PC-3 (cell line): ENCODE results near the gene SEPTIN5. TPM values are rescaled to one million over a fixed set of nuclear protein-coding genes. Genes with fewer than 3 reads are reported as not detected.

Source experiments
- ATAC-seq: fragments of 200-7000 bp; cut with Tn5 transposase; 2 replicates; pipeline ENCODE4 v1.9.1; 2020; ENCODE audit warnings: mild to moderate bottlenecking, moderate library complexity
- BruUV-seq: library from RNA; stranded (reverse); fragments of 400-500 nt; replicated peaks from 2 replicates; lab custom pipeline; 2021; lab: Mats Ljungman, UMichigan
- CTCF ChIA-PET: fragments of 300-600 bp; sonication (Branson Sonifier 250); formaldehyde crosslinking; loops from one replicate; lab custom pipeline; 2022; ENCODE audit warnings: antibody characterized with exemption; lab: Charles Lee
- POLR2A ChIA-PET: fragments of 300-600 bp; sonication (Branson Sonifier 250); formaldehyde crosslinking; loops from one replicate; lab custom pipeline; 2022; ENCODE audit warnings: antibody characterized with exemption; ENCODE audit not compliant: unreplicated experiment; lab: Charles Lee
- DNase-seq: peaks from one replicate; pipeline ENCODE4 v3.0.0-alpha.2; 2015
- H2AFZ ChIP-seq: fragments of 300-600 bp; sonication (generic); 2 replicates; pipeline ENCODE4 v1.6.0; 2016; ENCODE audit warnings: antibody characterized with exemption, low read length
- H3F3A ChIP-seq: fragments of 300-600 bp; sonication (generic); one replicate; pipeline ENCODE4 v1.6.0; 2017; ENCODE audit warnings: antibody characterized with exemption, low read length, control low read depth, mild to moderate bottlenecking; ENCODE audit not compliant: unreplicated experiment
- H3K27ac ChIP-seq: fragments of 300-600 bp; sonication (generic); 2 replicates; pipeline ENCODE4 v1.5.1; 2016; ENCODE audit warnings: mild to moderate bottlenecking, low read length
- H3K27me3 ChIP-seq: fragments of 300-600 bp; sonication (generic); 2 replicates; pipeline ENCODE4 v1.6.1; 2016; ENCODE audit warnings: low read length, mixed read lengths
- H3K36me3 ChIP-seq: fragments of 300-600 bp; sonication (generic); 2 replicates; pipeline ENCODE4 v1.6.1; 2016; ENCODE audit warnings: low read depth, mixed run types, low read length, mixed read lengths
- H3K4me1 ChIP-seq: fragments of 300-600 bp; sonication (generic); 2 replicates; pipeline ENCODE4 v1.5.1; 2016; ENCODE audit warnings: low read length; ENCODE audit not compliant: insufficient read depth
- H3K4me2 ChIP-seq: fragments of 300-600 bp; sonication (generic); 2 replicates; pipeline ENCODE4 v1.6.0; 2016; ENCODE audit warnings: low read length
- H3K4me3 ChIP-seq: fragments of 300-600 bp; sonication (generic); 2 replicates; pipeline ENCODE4 v1.5.1; 2016; ENCODE audit warnings: mild to moderate bottlenecking, low read length, mixed read lengths
- H3K79me2 ChIP-seq: fragments of 300-600 bp; sonication (generic); 2 replicates; pipeline ENCODE4 v1.6.1; 2017; ENCODE audit warnings: low read length, mixed read lengths
- H3K9ac ChIP-seq: fragments of 300-600 bp; sonication (generic); 2 replicates; pipeline ENCODE4 v1.6.0; 2016; ENCODE audit warnings: mild to moderate bottlenecking, low read length
- H3K9me2 ChIP-seq: fragments of 300-600 bp; sonication (generic); replicated peaks from 2 replicates; pipeline ENCODE4 v1.6.1; 2016; ENCODE audit warnings: mixed run types, low read length, mixed read lengths
- H3K9me3 ChIP-seq: fragments of 300-600 bp; sonication (generic); 2 replicates; pipeline ENCODE4 v1.6.1; 2016; ENCODE audit warnings: low read length, mixed read lengths
- H4K20me1 ChIP-seq: fragments of 300-600 bp; sonication (generic); 2 replicates; pipeline ENCODE4 v1.6.1; 2016; ENCODE audit warnings: low read length, mixed read lengths
- CTCF ChIP-seq: fragments of 300-600 bp; sonication (generic); conservative IDR thresholded peaks from 2 replicates; pipeline ENCODE4 v1.5.1; 2017; ENCODE audit warnings: antibody characterized with exemption, low read depth, mild to moderate bottlenecking, low read length
- EZH2 ChIP-seq: fragments of 300-600 bp; sonication (generic); IDR thresholded peaks from one replicate; pipeline ENCODE4 v1.6.1; 2017; ENCODE audit warnings: antibody characterized with exemption, mild to moderate bottlenecking, low read length; ENCODE audit not compliant: unreplicated experiment
- EZH2phosphoT487 ChIP-seq: fragments of 300-600 bp; sonication (generic); IDR thresholded peaks from 2 replicates; pipeline ENCODE4 v1.6.1; 2018; ENCODE audit warnings: mild to moderate bottlenecking, antibody characterized with exemption, low read length, borderline replicate concordance
- intact Hi-C: fragments of 100-400 bp; cut with micrococcal nuclease; formaldehyde crosslinking; loops from 2 replicates; pipeline ENCODE4 v1.9.0; 2023
- total RNA-seq: library from RNA; depleted of rRNA; stranded (reverse); fragments of >200 nt; gene quantifications from 2 replicates; pipeline ENCODE4 v1.2.3, GENCODE V29; 2014

SEPTIN5 gene
- total RNA-seq, 1 experiment from 2014 or later, result 27.5 TPM

- H3K27ac ChIP-seq, result 0 out of 2 replicates have a peak overlapping the region, but pooled peaks have one; percentile 1
- peak overlapping the region; percentile 78 for H3K4me3 ChIP-seq
- peak; percentile 8 for ATAC-seq
- H3K36me3 ChIP-seq, result no peaks in the 10 kb centered on the region
- H3K9me2 ChIP-seq, result no peaks in the 10 kb centered on the region
- no TSS peak for BruUV-seq
- H3K79me2 ChIP-seq, result peaks cover 32% of the 10 kb centered on the region
- H3K27me3 ChIP-seq, result no peaks in the 10 kb centered on the region
- no peak for DNase-seq
- no peaks in the 10 kb centered on the region for H3F3A ChIP-seq
- peak overlapping the region; percentile 77 for H2AFZ ChIP-seq
- H3K4me2 ChIP-seq, result peak overlapping the region; percentile 98
- ChIA-PET POLR2A (no interaction called here), CTCF (no interaction called here)
- no peak for TF ChIP-seq CTCF
- no peak for TF ChIP-seq EZH2
- TF ChIP-seq EZH2phosphoT487, result no peak
- peaks cover 7% of the 10 kb centered on the region; the same call in 1 of the 2 replicates for H3K4me1 ChIP-seq
- no peaks in the 10 kb centered on the region for H4K20me1 ChIP-seq
- no peaks in the 10 kb centered on the region for H3K9me3 ChIP-seq
- peak overlapping the region; percentile 83 for H3K9ac ChIP-seq
- intact Hi-C loops, result loop anchor here (10.0 kb wide), 1 partner anchor 94 kb away; the partner anchor contains the start of genes GNB1L and RTL10
Observed at GRCh38 chr22:19760951-19761724, 46.8 kb downstream of the SEPTIN5 start.

- Histone ChIP-seq H3K27me3 (no peaks in the 10 kb centered on the region), H3K9ac (peak overlapping the region; percentile 83), H3F3A (no peaks in the 10 kb centered on the region), H3K9me3 (no peaks in the 10 kb centered on the region), H3K9me2 (no peaks in the 10 kb centered on the region), H4K20me1 (no peaks in the 10 kb centered on the region), H3K36me3 (no peaks in the 10 kb centered on the region), H3K4me2 (peak overlapping the region; percentile 98), H3K4me3 (peak overlapping the region; percentile 78), H2AFZ (peak overlapping the region; percentile 77), H3K27ac (0 out of 2 replicates have a peak overlapping the region, but pooled peaks have one; percentile 1), H3K4me1 (peaks cover 7% of the 10 kb centered on the region; the same call in 1 of the 2 replicates), H3K79me2 (peaks cover 32% of the 10 kb centered on the region)
- TF ChIP-seq CTCF (no peak), EZH2 (no peak), EZH2phosphoT487 (no peak)
- no TSS peak for BruUV-seq
- DNase-seq, result peak; percentile 43
- intact Hi-C loops, result loop anchor here (10.0 kb wide), 1 partner anchor 93 kb away; the partner anchor contains the start of genes GNB1L and RTL10
- ChIA-PET POLR2A (no interaction called here), CTCF (no interaction called here)
- ATAC-seq, result peak; percentile 48
Observed at GRCh38 chr22:19761725-19762567, 47.6 kb downstream of the SEPTIN5 start.
